ENCODE results near the gene CHAF1A. TPM values are rescaled to one million over a fixed set of nuclear protein-coding genes. Genes with fewer than 3 reads are reported as not detected.

The CHAF1A gene
- total RNA-seq, 1 donor from 2014 or later, result 20.5 TPM

- peak within 1 kb of the TSS; percentile 94 for H3K4me3 Mint-ChIP-seq (ENCODE audit: unreplicated experiment)
- peak; percentile 97 for DNase-seq
- H3K36me3 Mint-ChIP-seq (ENCODE audit: unreplicated experiment), result no peaks in the 10 kb centered on the region
- peak within 1 kb of the TSS; percentile 84 for H3K27ac Mint-ChIP-seq (ENCODE audit: unreplicated experiment)
- peaks cover 5% of the 10 kb centered on the region for H3K4me1 Mint-ChIP-seq (ENCODE audit: low read depth, unreplicated experiment)
- no peak for TF ChIP-seq CTCF (IDR thresholded peaks at IDR 0.05; ENCODE audit: partially characterized antibody, unreplicated experiment)
- H3K9me3 Mint-ChIP-seq (ENCODE audit: unreplicated experiment), result peaks cover 7% of the 10 kb centered on the region
- peaks cover 5% of the 10 kb centered on the region for H3K27me3 Mint-ChIP-seq (ENCODE audit: unreplicated experiment)
Observed at GRCh38 chr19:4472174-4472974, 69.9 kb downstream of the CHAF1A start, which contains the start of gene HDGFL2. Gene HDGFL2 (plus strand): TSS chr19:4472297. CDS start chr19:4472351, 54 bp downstream.

GRCh38 chr19:4473011-4473762, 70.7 kb downstream of the CHAF1A start:
- peaks cover 6% of the 10 kb centered on the region for H3K4me1 Mint-ChIP-seq (ENCODE audit: low read depth, unreplicated experiment)
- DNase-seq, result no peak
- H3K9me3 Mint-ChIP-seq (ENCODE audit: unreplicated experiment), result peaks cover 7% of the 10 kb centered on the region
- H3K27me3 Mint-ChIP-seq (ENCODE audit: unreplicated experiment), result peaks cover 5% of the 10 kb centered on the region
- no peaks in the 10 kb centered on the region for H3K36me3 Mint-ChIP-seq (ENCODE audit: unreplicated experiment)
- TF ChIP-seq CTCF (IDR thresholded peaks at IDR 0.05; ENCODE audit: partially characterized antibody, unreplicated experiment), result no peak
- peak overlapping the region; percentile 94 for H3K4me3 Mint-ChIP-seq (ENCODE audit: unreplicated experiment)
- H3K27ac Mint-ChIP-seq (ENCODE audit: unreplicated experiment), result peak overlapping the region; percentile 84

GRCh38 chr19:4473763-4474513, 71.5 kb downstream of the CHAF1A start:
- H3K4me1 Mint-ChIP-seq (ENCODE audit: low read depth, unreplicated experiment), result peaks cover 6% of the 10 kb centered on the region
- peaks cover 5% of the 10 kb centered on the region for H3K27me3 Mint-ChIP-seq (ENCODE audit: unreplicated experiment)
- H3K36me3 Mint-ChIP-seq (ENCODE audit: unreplicated experiment), result no peaks in the 10 kb centered on the region
- peak overlapping the region; percentile 59 for H3K27ac Mint-ChIP-seq (ENCODE audit: unreplicated experiment)
- H3K9me3 Mint-ChIP-seq (ENCODE audit: unreplicated experiment), result peaks cover 6% of the 10 kb centered on the region
- DNase-seq, result no peak
- TF ChIP-seq CTCF (IDR thresholded peaks at IDR 0.05; ENCODE audit: partially characterized antibody, unreplicated experiment), result no peak
- peak overlapping the region; percentile 94 for H3K4me3 Mint-ChIP-seq (ENCODE audit: unreplicated experiment)

- Mint-ChIP-seq H3K27me3 (ENCODE audit: unreplicated experiment) (peaks cover 5% of the 10 kb centered on the region), H3K4me1 (ENCODE audit: low read depth, unreplicated experiment) (peaks cover 6% of the 10 kb centered on the region), H3K27ac (ENCODE audit: unreplicated experiment) (peak overlapping the region; percentile 59), H3K36me3 (ENCODE audit: unreplicated experiment) (no peaks in the 10 kb centered on the region), H3K4me3 (ENCODE audit: unreplicated experiment) (peak overlapping the region; percentile 94), H3K9me3 (ENCODE audit: unreplicated experiment) (peaks cover 6% of the 10 kb centered on the region)
- TF ChIP-seq CTCF (IDR thresholded peaks at IDR 0.05; ENCODE audit: partially characterized antibody, unreplicated experiment), result no peak
- DNase-seq, result peak; percentile 80
Observed at GRCh38 chr19:4474514-4475022, 72.1 kb downstream of the CHAF1A start.

Measured in glutamatergic neuron (in vitro differentiated cells).